Psoas muscle (tissue), 8 donors: Measurements from ENCODE around the gene TMEM63B. TPM values are rescaled to one million over a fixed set of nuclear protein-coding genes. Genes with fewer than 3 reads are reported as not detected.

ENCODE experiments used
- ATAC-seq, 4 donors: fragments of 200-7000 bp; cut with Tn5 transposase; one replicate each; pipeline ENCODE4 v1.9.1; 2020; ENCODE audit warnings: moderate library complexity in 3 of 4, mild to moderate bottlenecking in 2 of 4
- DNase-seq, 2 donors: peaks; one replicate each; pipeline ENCODE4 v3.0.0-alpha.2; 2020
- H3K27ac ChIP-seq: fragments of 200-600 bp; one replicate; pipeline ENCODE4 v1.8.0; 2022
- H3K27me3 ChIP-seq, 3 donors: fragments of 200-600 bp in 1 of 3; one replicate each; pipeline versions ENCODE4 v1.6.1 to v1.8.0; 2013 to 2022; ENCODE audit warnings: low read length in 2 of 3, mild to moderate bottlenecking in 2 of 3, moderate library complexity in 1 of 3; ENCODE audit not compliant: insufficient read depth in 3 of 3
- H3K36me3 ChIP-seq, 2 donors: fragments of 200-600 bp in 1 of 2; one replicate each; pipeline versions ENCODE4 v1.6.1 to v1.8.0; 2013 to 2022; ENCODE audit warnings: low read depth in 1 of 2, mild to moderate bottlenecking in 1 of 2, moderate library complexity in 1 of 2; ENCODE audit not compliant: insufficient read depth in 1 of 2
- H3K4me1 ChIP-seq: fragments of 200-600 bp; one replicate; pipeline ENCODE4 v1.8.0; 2022
- H3K4me3 ChIP-seq: fragments of 200-600 bp; one replicate; pipeline ENCODE4 v1.8.0; 2022; ENCODE audit warnings: mild to moderate bottlenecking
- H3K9me3 ChIP-seq: fragments of 200-600 bp; one replicate; pipeline ENCODE4 v1.8.0; 2022
- WGBS, 3 donors: extraction: QIAGEN DNeasy Blood & Tissue Kit; methylation state at CpG; one replicate each; pipeline versions ENCODE4 v1.1.6 to v1.1.7; 2013; 5-methylcytosine and 5-hydroxymethylcytosine counted together
- intact Hi-C, 2 donors: fragments of 100-400 bp; cut with DNase I; formaldehyde crosslinking; loops; one replicate each; pipeline versions ENCODE4 v1.11.0 to v1.14.2; 2022
- polyA plus RNA-seq, 3 donors: library from polyadenylated mRNA; stranded (reverse); fragments of 200-250 nt; gene quantifications; one replicate each; pipeline ENCODE4 v1.2.3, GENCODE V29; 2013
- total RNA-seq, 4 donors: library from RNA; stranded (reverse); fragmentation: NEBNext Ultra II Directional in 2 of 4; extraction: Animal tissue kit (Norgen Biotek cat#: 25700) in 2 of 4; gene quantifications; one replicate each; pipeline versions ENCODE4 v1.2.1 to v1.2.4, GENCODE V29; 2021 to 2023
- TF ChIP-seq, protein P1 (sequence below): fragments of 200-600 bp; IDR thresholded peaks from one replicate; pipeline ENCODE4 v1.8.0; 2022; ENCODE audit warnings: antibody characterized with exemption
- donor health status: healthy with polysubstance abuse.
- donor health status: DM: no; HTN: no; CAD: no; lungs with moderate emphysema.
- donor health status: Bipolar disorder and iron deficiency.
- donor health status: healthy.
- donor health status: DM: yes; HTN: yes; CAD: no.
- donor health status: DM: no; HTN: no; CAD: no.
- donor health status: DM: no; HTN: no; CAD: no.
- donor health status: DM: yes; HTN: yes; CAD: no.

The TMEM63B gene
- total and polyA plus RNA-seq, 7 donors, result 23.5 to 121 (median 38.4) TPM

DNA sequence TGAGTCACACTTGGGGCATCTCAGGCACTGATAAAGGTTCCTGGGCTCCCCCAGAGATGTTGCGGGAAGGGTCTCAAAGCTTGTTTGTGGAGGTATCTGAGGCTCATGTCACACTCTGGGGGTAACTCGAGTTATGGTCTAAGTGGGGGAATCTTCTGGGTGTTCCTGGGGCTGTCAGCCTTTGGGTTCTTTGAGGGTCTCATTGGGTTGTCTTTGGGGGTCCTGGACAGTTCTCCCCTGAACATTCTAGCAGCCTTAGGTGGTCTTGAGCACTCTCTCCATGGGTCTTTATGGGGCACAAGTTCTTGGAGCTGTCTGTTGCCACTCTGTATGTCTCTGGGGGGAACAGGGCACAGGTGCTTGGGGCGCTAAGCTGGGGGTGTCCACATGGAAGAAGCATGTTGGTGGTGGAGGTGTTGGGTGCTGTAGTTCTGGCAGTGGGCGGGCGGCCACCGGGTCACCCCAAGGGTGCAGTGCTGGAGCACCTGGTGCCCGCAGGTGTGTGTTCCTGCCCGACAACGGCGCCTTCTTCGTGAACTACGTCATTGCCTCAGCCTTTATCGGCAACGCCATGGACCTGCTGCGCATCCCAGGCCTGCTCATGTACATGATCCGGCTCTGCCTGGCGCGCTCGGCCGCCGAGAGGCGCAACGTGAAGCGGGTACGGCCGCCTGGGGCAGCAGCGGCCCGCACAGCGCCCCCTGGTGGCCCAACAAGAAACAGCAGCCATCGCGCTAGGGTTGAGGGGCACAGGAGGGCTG, 24.2 kb downstream of the TMEM63B start:
- Histone ChIP-seq H3K9me3 (no peaks in the 10 kb centered on the region), H3K27ac (no peak overlapping the region), H3K4me3 (no peak overlapping the region), H3K27me3 (no peaks in the 10 kb centered on the region), H3K4me1 (no peaks in the 10 kb centered on the region), H3K36me3 (peaks cover 16 to 79% of the 10 kb centered on the region in 2 donors)
- TF ChIP-seq, protein P1, sequence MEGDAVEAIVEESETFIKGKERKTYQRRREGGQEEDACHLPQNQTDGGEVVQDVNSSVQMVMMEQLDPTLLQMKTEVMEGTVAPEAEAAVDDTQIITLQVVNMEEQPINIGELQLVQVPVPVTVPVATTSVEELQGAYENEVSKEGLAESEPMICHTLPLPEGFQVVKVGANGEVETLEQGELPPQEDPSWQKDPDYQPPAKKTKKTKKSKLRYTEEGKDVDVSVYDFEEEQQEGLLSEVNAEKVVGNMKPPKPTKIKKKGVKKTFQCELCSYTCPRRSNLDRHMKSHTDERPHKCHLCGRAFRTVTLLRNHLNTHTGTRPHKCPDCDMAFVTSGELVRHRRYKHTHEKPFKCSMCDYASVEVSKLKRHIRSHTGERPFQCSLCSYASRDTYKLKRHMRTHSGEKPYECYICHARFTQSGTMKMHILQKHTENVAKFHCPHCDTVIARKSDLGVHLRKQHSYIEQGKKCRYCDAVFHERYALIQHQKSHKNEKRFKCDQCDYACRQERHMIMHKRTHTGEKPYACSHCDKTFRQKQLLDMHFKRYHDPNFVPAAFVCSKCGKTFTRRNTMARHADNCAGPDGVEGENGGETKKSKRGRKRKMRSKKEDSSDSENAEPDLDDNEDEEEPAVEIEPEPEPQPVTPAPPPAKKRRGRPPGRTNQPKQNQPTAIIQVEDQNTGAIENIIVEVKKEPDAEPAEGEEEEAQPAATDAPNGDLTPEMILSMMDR, result peak; percentile 100
- ATAC-seq (peak; percentile 80 to 89 (median 82)), DNase-seq (peak; percentile 82 to 87)
- WGBS, 3 donors, result 23 to 25% (median 23%) methylated on average over 30 to 31 of the region's 31 CpGs
- intact Hi-C loops, result loop anchor here (1.0 to 2.0 kb wide), 2 partner anchors 55 kb away; no protein-coding TSS in a partner anchor

DNA sequence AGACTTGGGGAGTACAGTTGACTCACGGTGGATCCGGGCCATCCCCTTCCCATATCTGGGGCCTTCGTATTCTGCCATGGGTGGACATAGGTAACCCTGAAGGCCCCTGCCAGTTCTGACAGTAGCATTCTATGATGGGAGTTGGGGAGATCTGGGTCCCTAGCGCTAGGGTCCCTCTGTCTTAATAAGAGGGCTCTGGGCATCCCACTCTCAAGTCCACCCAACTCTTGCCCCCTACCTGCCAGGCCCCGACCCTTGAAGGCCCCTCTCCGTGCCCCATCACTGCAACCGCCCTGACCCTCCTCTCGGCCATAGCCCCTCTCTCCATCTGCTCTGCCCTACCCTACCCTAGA, 24.7 kb downstream of the TMEM63B start:
- WGBS, 3 donors, result 53 to 62% (median 58%) methylated on average over 8 of the region's 8 CpGs
- Histone ChIP-seq H3K4me1 (no peaks in the 10 kb centered on the region), H3K27ac (no peak overlapping the region), H3K4me3 (no peak overlapping the region), H3K36me3 (peaks cover 14 to 74% of the 10 kb centered on the region in 2 donors), H3K27me3 (no peaks in the 10 kb centered on the region), H3K9me3 (no peaks in the 10 kb centered on the region)
- intact Hi-C loops, result loop anchor here in 1 of 2 donors (2.0 kb wide), 1 partner anchor 55 kb away; no protein-coding TSS in a partner anchor
- ATAC-seq, result peak in 3 of 4 donors; percentile 1 to 6 (median 3)
- no peak for DNase-seq
- TF ChIP-seq, protein P1, result no peak

DNA sequence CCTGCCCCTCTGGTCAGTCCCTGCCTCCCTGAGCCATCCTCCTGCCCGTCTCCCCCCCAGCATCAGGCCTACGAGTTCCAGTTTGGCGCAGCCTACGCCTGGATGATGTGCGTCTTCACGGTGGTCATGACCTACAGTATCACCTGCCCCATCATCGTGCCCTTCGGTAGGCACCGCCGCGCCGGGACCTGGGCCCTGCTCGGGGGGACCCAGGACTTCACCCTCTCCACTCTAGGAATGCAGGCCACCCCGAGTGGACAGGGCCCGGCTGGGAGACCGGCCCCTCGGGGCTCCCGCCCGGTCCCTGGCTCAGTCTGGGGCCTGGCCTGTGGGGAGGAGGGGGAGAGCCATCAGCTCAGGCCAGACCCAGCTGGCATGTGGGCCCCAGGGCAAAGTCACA, 25.2 kb downstream of the TMEM63B start:
- no peak for ATAC-seq
- Histone ChIP-seq H3K27ac (no peak overlapping the region), H3K36me3 (peaks cover 11 to 69% of the 10 kb centered on the region in 2 donors), H3K9me3 (no peaks in the 10 kb centered on the region), H3K4me1 (no peaks in the 10 kb centered on the region), H3K4me3 (no peak overlapping the region), H3K27me3 (no peaks in the 10 kb centered on the region)
- intact Hi-C loops, result loop anchor here in 1 of 2 donors (2.0 kb wide), 1 partner anchor 56 kb away; no protein-coding TSS in a partner anchor
- WGBS, 3 donors, result 88 to 90% (median 89%) methylated on average over 19 of the region's 19 CpGs
- TF ChIP-seq, protein P1, result no peak
- no peak for DNase-seq

DNA sequence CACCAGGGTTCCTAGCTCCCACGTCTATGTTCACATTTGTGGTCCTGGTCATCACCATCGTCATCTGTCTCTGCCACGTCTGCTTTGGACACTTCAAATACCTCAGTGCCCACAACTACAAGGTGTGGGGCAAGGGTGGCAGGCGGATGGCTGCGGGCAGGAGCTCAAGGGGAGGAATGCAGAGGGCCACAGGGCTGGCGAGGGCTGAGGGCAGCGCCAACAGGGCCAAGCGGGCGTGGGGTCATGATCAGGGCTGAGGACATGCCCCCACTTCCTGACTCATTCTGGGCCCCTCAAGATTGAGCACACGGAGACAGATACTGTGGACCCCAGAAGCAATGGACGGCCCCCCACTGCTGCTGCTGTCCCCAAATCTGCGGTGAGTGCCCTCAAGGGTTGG, 26.7 kb downstream of the TMEM63B start:
- Histone ChIP-seq H3K36me3 (peaks cover 6 to 54% of the 10 kb centered on the region in 2 donors), H3K27ac (no peak overlapping the region), H3K4me3 (no peak overlapping the region), H3K4me1 (no peaks in the 10 kb centered on the region), H3K9me3 (no peaks in the 10 kb centered on the region), H3K27me3 (no peaks in the 10 kb centered on the region)
- intact Hi-C loops, result no loop called here
- ATAC-seq (no peak), DNase-seq (no peak)
- WGBS, 3 donors, result 88 to 90% (median 88%) methylated on average over 12 of the region's 12 CpGs
- TF ChIP-seq, protein P1, result no peak
